MM.1S (cell line): Measurements from ENCODE around the gene DMRTC2.

Source experiments
- EZH2 ChIP-seq: fragments of 300-600 bp; sonication (generic); optimal IDR thresholded peaks from 2 replicates; pipeline ENCODE3; 2017; ENCODE audit warnings: low read depth, mild to moderate bottlenecking, antibody characterized with exemption, low read length, mixed read lengths
- TF ChIP-seq, protein P1 (sequence below): fragments of 300-600 bp; sonication (generic); IDR thresholded peaks from 2 replicates; pipeline ENCODE4 v1.5.1; 2016; ENCODE audit warnings: antibody characterized with exemption, low read length, mixed read lengths

GRCh38 chr19:41886761-41887710 lies 42.2 kb downstream of the DMRTC2 start:
- TF ChIP-seq, protein P1, sequence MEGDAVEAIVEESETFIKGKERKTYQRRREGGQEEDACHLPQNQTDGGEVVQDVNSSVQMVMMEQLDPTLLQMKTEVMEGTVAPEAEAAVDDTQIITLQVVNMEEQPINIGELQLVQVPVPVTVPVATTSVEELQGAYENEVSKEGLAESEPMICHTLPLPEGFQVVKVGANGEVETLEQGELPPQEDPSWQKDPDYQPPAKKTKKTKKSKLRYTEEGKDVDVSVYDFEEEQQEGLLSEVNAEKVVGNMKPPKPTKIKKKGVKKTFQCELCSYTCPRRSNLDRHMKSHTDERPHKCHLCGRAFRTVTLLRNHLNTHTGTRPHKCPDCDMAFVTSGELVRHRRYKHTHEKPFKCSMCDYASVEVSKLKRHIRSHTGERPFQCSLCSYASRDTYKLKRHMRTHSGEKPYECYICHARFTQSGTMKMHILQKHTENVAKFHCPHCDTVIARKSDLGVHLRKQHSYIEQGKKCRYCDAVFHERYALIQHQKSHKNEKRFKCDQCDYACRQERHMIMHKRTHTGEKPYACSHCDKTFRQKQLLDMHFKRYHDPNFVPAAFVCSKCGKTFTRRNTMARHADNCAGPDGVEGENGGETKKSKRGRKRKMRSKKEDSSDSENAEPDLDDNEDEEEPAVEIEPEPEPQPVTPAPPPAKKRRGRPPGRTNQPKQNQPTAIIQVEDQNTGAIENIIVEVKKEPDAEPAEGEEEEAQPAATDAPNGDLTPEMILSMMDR = no peak
- TF ChIP-seq EZH2 = no peak
